Fibroblast of pulmonary artery (primary cell): ENCODE results near the gene KRT74.

Experiments
- DNase-seq: peaks from one replicate; pipeline ENCODE4 v3.0.0-alpha.2; 2010; ENCODE audit warnings: low read depth
- H3K4me3 ChIP-seq: replicated peaks from 2 replicates; pipeline ENCODE4 v1.5.1; 2011; ENCODE audit warnings: low read depth, mild to moderate bottlenecking, control low read depth, low read length, moderate library complexity
- TF ChIP-seq, protein P1 (sequence below): IDR thresholded peaks from 2 replicates; pipeline ENCODE4 v1.5.1; 2011; ENCODE audit warnings: mild to moderate bottlenecking, control low read depth, low read length, inconsistent platforms; ENCODE audit errors: missing control alignments

The KRT74 gene

DNA sequence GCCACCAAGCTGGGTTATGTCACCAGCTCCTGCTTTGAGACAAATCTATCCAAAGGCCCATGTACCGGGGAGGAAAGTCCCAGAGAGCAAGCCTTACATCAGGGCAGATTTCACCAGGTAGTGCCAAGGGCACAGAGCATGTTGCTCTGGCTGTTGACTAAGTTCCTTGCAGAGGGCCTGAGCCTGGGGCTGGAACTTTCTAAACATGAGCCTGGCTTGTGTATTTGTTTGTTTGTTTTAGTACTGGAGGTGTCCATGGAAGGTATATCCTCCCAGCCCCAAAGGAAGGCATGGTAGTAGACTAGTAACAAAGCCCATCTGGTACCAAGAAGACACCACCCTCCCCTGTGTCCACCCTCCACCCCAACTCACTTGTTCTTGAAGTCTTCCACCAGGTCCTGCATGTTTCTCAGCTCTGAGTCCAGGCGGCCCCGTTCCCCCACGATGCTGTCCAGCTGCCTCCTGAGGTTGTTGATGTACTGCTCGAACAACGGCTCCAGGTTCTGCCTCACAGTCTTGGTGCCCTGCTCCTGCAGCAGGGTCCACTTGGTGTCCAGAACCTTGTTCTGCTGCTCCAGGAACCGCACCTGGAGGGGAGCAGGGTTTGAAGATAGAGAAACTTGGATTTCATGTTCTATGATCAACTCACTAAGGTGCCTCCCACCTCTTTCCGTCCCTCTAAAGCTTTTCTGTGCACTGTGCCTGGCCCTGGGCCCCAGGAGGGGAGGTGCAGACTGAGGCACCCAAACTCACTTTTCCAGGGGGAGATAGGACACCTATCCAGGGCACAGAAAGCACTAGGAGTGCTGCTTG lies 54.9 kb downstream of the KRT74 start:
- TF ChIP-seq, protein P1, sequence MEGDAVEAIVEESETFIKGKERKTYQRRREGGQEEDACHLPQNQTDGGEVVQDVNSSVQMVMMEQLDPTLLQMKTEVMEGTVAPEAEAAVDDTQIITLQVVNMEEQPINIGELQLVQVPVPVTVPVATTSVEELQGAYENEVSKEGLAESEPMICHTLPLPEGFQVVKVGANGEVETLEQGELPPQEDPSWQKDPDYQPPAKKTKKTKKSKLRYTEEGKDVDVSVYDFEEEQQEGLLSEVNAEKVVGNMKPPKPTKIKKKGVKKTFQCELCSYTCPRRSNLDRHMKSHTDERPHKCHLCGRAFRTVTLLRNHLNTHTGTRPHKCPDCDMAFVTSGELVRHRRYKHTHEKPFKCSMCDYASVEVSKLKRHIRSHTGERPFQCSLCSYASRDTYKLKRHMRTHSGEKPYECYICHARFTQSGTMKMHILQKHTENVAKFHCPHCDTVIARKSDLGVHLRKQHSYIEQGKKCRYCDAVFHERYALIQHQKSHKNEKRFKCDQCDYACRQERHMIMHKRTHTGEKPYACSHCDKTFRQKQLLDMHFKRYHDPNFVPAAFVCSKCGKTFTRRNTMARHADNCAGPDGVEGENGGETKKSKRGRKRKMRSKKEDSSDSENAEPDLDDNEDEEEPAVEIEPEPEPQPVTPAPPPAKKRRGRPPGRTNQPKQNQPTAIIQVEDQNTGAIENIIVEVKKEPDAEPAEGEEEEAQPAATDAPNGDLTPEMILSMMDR = no peak
- no peak overlapping the region for H3K4me3 ChIP-seq
- no peak for DNase-seq

DNA sequence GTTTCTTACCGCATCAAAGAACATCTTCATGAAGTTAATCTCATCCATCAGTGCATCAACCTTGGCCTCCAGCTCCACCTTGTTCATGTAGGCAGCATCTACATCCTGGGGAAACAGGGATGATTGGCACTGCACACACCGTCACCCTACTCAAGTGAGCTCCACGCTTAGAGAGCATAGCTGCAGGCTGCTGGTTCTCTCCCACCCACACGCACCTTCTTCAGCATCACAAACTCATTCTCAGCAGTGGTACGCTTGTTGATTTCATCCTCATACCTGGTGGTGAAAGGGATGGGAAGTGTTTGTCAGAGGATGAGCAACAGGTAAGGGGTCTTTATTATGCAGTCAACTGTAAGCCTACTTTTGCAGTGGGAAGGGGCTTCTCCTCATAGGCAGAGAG lies 55.8 kb downstream of the KRT74 start:
- DNase-seq = no peak
- TF ChIP-seq, protein P1 = no peak

DNA sequence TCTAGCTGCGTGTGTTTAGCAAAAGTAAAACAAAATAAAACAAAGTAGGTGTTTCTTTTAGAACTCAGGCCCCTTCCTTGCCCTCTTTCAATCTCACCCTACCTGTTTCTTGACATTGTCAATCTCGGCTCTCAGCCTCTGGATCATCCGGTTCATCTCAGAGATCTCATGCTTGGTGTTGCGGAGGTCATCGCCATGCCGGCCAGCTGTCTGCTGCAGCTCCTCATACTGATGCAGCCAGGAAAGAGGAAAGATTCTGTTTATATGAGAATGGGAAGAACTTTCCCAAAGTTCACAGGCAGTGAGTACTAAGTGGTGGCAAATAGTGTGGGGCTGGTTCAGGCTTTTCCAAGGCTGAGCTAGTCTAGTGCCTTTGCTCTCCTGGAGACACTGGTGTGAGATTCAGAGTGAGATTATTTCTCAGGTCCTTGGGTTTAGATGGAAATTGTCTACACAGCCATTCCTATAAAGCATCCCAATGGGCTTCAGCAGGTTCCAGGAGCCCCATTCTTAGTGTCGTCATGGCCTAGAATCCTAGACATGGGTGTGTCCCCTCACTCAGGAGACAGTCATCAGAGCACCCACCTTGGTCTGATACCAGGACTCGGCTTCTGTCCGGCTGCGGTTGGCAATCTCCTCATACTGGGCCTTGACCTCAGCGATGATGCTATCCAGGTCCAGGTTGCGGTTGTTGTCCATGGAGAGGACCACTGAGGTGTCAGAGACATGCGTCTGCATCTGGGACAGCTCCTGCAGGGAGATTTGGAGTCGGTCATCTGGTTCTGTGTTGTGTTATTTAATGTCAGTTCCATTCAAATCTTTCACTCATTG lies 56.4 kb downstream of the KRT74 start:
- DNase-seq = no peak

More for the DNA sequence above, 55.8 kb downstream of the KRT74 start:
- no peak overlapping the region for H3K4me3 ChIP-seq

DNA sequence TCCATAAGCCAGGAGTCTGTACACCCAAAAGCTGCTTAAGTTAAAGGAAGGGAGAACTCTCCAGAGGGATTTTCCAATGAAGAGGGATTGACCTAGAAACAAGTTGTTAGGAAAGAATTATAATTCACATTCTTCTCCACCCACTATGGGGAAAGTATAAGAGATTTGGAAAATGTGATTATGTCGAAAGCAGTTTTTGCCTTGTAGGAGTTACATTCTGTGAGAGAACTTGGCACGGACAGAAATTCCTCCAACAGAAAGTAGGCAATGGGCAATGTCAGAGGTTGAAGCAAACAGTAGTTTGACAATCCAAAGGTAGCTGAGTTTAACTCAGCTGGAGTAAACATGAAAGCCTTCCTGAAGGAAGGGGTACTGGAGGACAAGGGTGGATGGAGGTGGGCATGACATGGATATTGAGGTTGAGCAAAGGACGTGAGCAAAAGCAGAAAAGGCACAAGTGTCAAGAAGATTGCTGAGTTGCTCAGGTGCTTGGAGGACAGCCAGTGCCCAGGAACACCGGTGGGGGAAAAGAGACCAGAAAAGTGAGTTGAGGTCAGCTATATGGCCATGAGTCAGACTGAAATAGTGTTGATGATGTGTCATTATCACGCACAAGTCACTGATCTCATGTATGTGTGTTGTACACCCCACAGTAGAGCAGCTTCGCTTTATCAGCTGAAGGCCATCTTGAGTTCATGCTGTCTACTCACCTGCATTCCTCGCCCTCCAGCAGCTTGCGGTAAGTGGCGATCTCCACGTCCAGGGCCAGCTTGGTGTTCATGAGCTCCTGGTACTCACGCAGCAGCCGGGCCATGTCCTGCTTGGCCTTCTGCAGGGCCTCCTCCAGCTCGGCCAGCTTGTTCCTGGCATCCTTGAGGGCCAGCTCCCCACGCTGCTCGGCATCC lies 57.5 kb downstream of the KRT74 start:
- TF ChIP-seq, protein P1 = no peak
- no peak overlapping the region for H3K4me3 ChIP-seq
- DNase-seq = peak; percentile 53

More for the DNA sequence above, 56.4 kb downstream of the KRT74 start:
- TF ChIP-seq, protein P1 = no peak
- H3K4me3 ChIP-seq = no peak overlapping the region
